A673 (cell line): Measurements from ENCODE around the gene CWF19L1. TPM values are rescaled to one million over a fixed set of nuclear protein-coding genes. Genes with fewer than 3 reads are reported as not detected.
A peak's percentile ranks its signal among the peaks of the same experiment; 100 is the strongest.

Experiments used
- BruUV-seq: library from RNA; stranded (reverse); fragments of 400-500 nt; replicated peaks from 2 replicates; lab custom pipeline; 2021; lab: Mats Ljungman, UMichigan
- CTCF ChIA-PET: fragments of 300-600 bp; sonication (Branson Sonifier 250); formaldehyde crosslinking; loops from one replicate; lab custom pipeline; 2022; ENCODE audit warnings: antibody characterized with exemption; lab: Charles Lee
- POLR2A ChIA-PET: fragments of 300-600 bp; sonication (Branson Sonifier 250); formaldehyde crosslinking; loops from one replicate; lab custom pipeline; 2022; ENCODE audit warnings: antibody characterized with exemption; ENCODE audit not compliant: low non-redundant PET; lab: Charles Lee
- DNase-seq: peaks from one replicate; pipeline ENCODE4 v3.0.0-alpha.2; 2015; ENCODE audit warnings: low spot score
- H3K27ac ChIP-seq: fragments of 200-600 bp; sonication (generic); 2 replicates; pipeline ENCODE4 v1.5.1; 2016; ENCODE audit warnings: mixed run types, low read depth, mild to moderate bottlenecking, mixed read lengths, antibody characterized with exemption, low read length; ENCODE audit not compliant: poor library complexity, severe bottlenecking
- H3K27me3 ChIP-seq: fragments of 200-600 bp; sonication (generic); replicated peaks from 2 replicates; pipeline ENCODE4 v1.6.1; 2017; ENCODE audit warnings: mixed run types, low read depth, mild to moderate bottlenecking, mixed read lengths, antibody characterized with exemption, low read length; ENCODE audit not compliant: insufficient read depth, poor library complexity
- H3K36me3 ChIP-seq: fragments of 200-600 bp; sonication (generic); 2 replicates; pipeline ENCODE4 v1.6.1; 2016; ENCODE audit warnings: mixed run types, mild to moderate bottlenecking, mixed read lengths, antibody characterized with exemption, low read length; ENCODE audit not compliant: insufficient read depth, poor library complexity, severe bottlenecking
- H3K4me1 ChIP-seq: fragments of 200-600 bp; sonication (generic); 2 replicates; pipeline ENCODE4 v1.6.1; 2017; ENCODE audit warnings: mixed run types, mild to moderate bottlenecking, mixed read lengths, antibody characterized with exemption, low read length; ENCODE audit not compliant: insufficient read depth, poor library complexity, severe bottlenecking
- H3K4me3 ChIP-seq: fragments of 200-600 bp; sonication (generic); 2 replicates; pipeline ENCODE4 v1.5.1; 2016; ENCODE audit warnings: low read depth, mixed run types, mild to moderate bottlenecking, mixed read lengths, low read length; ENCODE audit not compliant: poor library complexity, severe bottlenecking
- H3K9me3 ChIP-seq: fragments of 200-600 bp; sonication (generic); 2 replicates; pipeline ENCODE4 v1.6.1; 2016; ENCODE audit warnings: mixed run types, low read depth, mild to moderate bottlenecking, mixed read lengths, antibody characterized with exemption, low read length; ENCODE audit not compliant: poor library complexity, severe bottlenecking
- CTCF ChIP-seq: fragments of 300-800, 200-600 bp; sonication (generic); conservative IDR thresholded peaks from 2 replicates; pipeline ENCODE4 v1.5.1; 2017; ENCODE audit warnings: low read depth, mild to moderate bottlenecking, antibody characterized with exemption, low read length, moderate library complexity, mixed read lengths
- EZH2 ChIP-seq: fragments of 200-600 bp; sonication (generic); IDR thresholded peaks from 2 replicates; pipeline ENCODE4 v1.6.1; 2017; ENCODE audit warnings: borderline replicate concordance, low read depth, mild to moderate bottlenecking, mixed read lengths, antibody characterized with exemption, low read length; ENCODE audit not compliant: poor library complexity, severe bottlenecking
- intact Hi-C: fragments of 100-400 bp; cut with micrococcal nuclease; formaldehyde crosslinking; loops from one replicate; pipeline ENCODE4 v1.10.0; 2022; ENCODE audit not compliant: unreplicated experiment
- total RNA-seq: library from RNA; stranded (reverse); gene quantifications from 2 replicates; pipeline ENCODE4 v1.2.3, GENCODE V29; 2021

CWF19L1 gene
- total RNA-seq, 1 experiment from 2014 or later: 39.8 TPM

- POLR2A ChIA-PET: no interaction called here
- Histone ChIP-seq H3K27me3 (no peaks in the 10 kb centered on the region), H3K36me3 (peaks cover 17% of the 10 kb centered on the region), H3K27ac (peak overlapping the region; percentile 93), H3K4me1 (peaks cover 48% of the 10 kb centered on the region), H3K9me3 (no peaks in the 10 kb centered on the region), H3K4me3 (peak overlapping the region; percentile 66)
- no TSS peak for BruUV-seq
- no peak for TF ChIP-seq CTCF
- no peak for TF ChIP-seq EZH2
- no peak for DNase-seq
- CTCF ChIA-PET: no interaction called here
- intact Hi-C loops: no loop called here
These were observed 83.0 kb downstream of the CWF19L1 start for GRCh38 chr10:100184426-100184825.

GRCh38 chr10:100183481-100183880 lies 84.0 kb downstream of the CWF19L1 start:
- Histone ChIP-seq H3K4me1 (peaks cover 48% of the 10 kb centered on the region), H3K27ac (peak overlapping the region; percentile 66), H3K9me3 (no peaks in the 10 kb centered on the region), H3K4me3 (peak overlapping the region; percentile 66), H3K36me3 (peaks cover 21% of the 10 kb centered on the region), H3K27me3 (no peaks in the 10 kb centered on the region)
- BruUV-seq: no TSS peak
- no peak for DNase-seq
- intact Hi-C loops: no loop called here
- ChIA-PET POLR2A (no interaction called here), CTCF (no interaction called here)
- TF ChIP-seq EZH2 (no peak), CTCF (no peak)

GRCh38 chr10:100182908-100183307 lies 84.5 kb downstream of the CWF19L1 start:
- no TSS peak for BruUV-seq
- Histone ChIP-seq H3K36me3 (peaks cover 23% of the 10 kb centered on the region), H3K27me3 (no peaks in the 10 kb centered on the region), H3K27ac (peak overlapping the region; percentile 66), H3K4me3 (peak overlapping the region; percentile 66), H3K9me3 (no peaks in the 10 kb centered on the region), H3K4me1 (peaks cover 48% of the 10 kb centered on the region)
- ChIA-PET CTCF (no interaction called here), POLR2A (no interaction called here)
- DNase-seq: peak; percentile 89
- intact Hi-C loops: no loop called here
- TF ChIP-seq EZH2: no peak
- TF ChIP-seq CTCF: no peak

Other genes with a start within 250 kb of the CWF19L1 start
- gene CPN1, start 185.8 kb downstream of the CWF19L1 start, total RNA-seq: not detected in 2 replicates
- gene ERLIN1, start 81.6 kb downstream of the CWF19L1 start, total RNA-seq: 54.1 and 54.9 TPM in 2 replicates
- gene CHUK, start 38.0 kb downstream of the CWF19L1 start, total RNA-seq: 28.6 and 30.3 TPM in 2 replicates
- gene BLOC1S2, start 19.0 kb upstream of the CWF19L1 start, total RNA-seq: 48.4 and 52.5 TPM in 2 replicates
- not detected in 2 replicates for gene PKD2L1, start 62.6 kb upstream of the CWF19L1 start, total RNA-seq
- gene SCD, start 79.6 kb upstream of the CWF19L1 start, total RNA-seq: 519 and 559 TPM in 2 replicates
- gene WNT8B, start 195.4 kb upstream of the CWF19L1 start, total RNA-seq: not detected in 2 replicates